Naive thymus-derived CD4-positive, alpha-beta T cell (primary cell): ENCODE data around the gene KIF19. TPM values are rescaled to one million over a fixed set of nuclear protein-coding genes. Genes with fewer than 3 reads are reported as not detected.

Source experiments
- polyA plus RNA-seq, 2 donors: library from polyadenylated mRNA; unstranded; fragments of 300-500 nt; fragmentation: Illumina TruSeq; gene quantifications; one replicate each; pipeline ENCODE4 v1.2.3, GENCODE V29; 2021
- total RNA-seq, 6 experiments: library from RNA in 5 of 6; stranded (reverse) in 5 of 6; gene quantifications; 1 replicate in 5 of 6; 2 replicates in 1 of 6; pipeline ENCODE4 v1.2.3 and lab custom pipeline; 2021 to 2026

The KIF19 gene
- total and polyA plus RNA-seq, 7 experiments from 2014 or later, result 0.34 to 1.2 (median 0.47) TPM; not detected in 3

Other genes starting within 250 kb of the KIF19 start
- gene RPL38, start 122.5 kb upstream of the KIF19 start, total RNA-seq, result 1,000 to 10,000 TPM; 1,097 to 2,553 (median 2,002) TPM
- 1,000 to 10,000 TPM; 1,479 to 2,523 TPM for gene RPL38, start 122.5 kb upstream of the KIF19 start, polyA plus RNA-seq
- 10 to 100 TPM in 2 of 5 experiments, 1 to 10 TPM in 3; 5.5 to 15.8 (median 9.9) TPM for gene TTYH2, start 112.7 kb upstream of the KIF19 start, total RNA-seq
- 1 to 10 TPM; 1.9 to 2.0 TPM for gene TTYH2, start 112.7 kb upstream of the KIF19 start, polyA plus RNA-seq
- 1 to 10 TPM in 2 of 5 experiments, under 1 TPM in 3; 0.74 to 1.8 (median 0.94) TPM for gene DNAI2, start 52.0 kb upstream of the KIF19 start, total RNA-seq
- gene DNAI2, start 52.0 kb upstream of the KIF19 start, polyA plus RNA-seq, result under 1 TPM in 1 of 2 donors, not detected in 1; 0.15 TPM
- not detected for gene BTBD17, start 35.6 kb downstream of the KIF19 start, total RNA-seq
- not detected for gene BTBD17, start 35.6 kb downstream of the KIF19 start, polyA plus RNA-seq
- gene GPR142, start 41.3 kb downstream of the KIF19 start, total RNA-seq, result not detected
- not detected for gene GPR142, start 41.3 kb downstream of the KIF19 start, polyA plus RNA-seq
- gene GPRC5C, start 105.9 kb downstream of the KIF19 start, total RNA-seq, result 1 to 10 TPM in 1 of 5 experiments, under 1 TPM in 2, not detected in 2; 0.13 to 1.9 (median 0.29) TPM
- gene GPRC5C, start 105.9 kb downstream of the KIF19 start, polyA plus RNA-seq, result not detected
- gene CD300A, start 140.4 kb downstream of the KIF19 start, total RNA-seq, result 10 to 100 TPM in 2 of 5 experiments, 1 to 10 TPM in 3; 5.0 to 52.4 (median 6.8) TPM
- gene CD300A, start 140.4 kb downstream of the KIF19 start, polyA plus RNA-seq, result 1 to 10 TPM; 5.8 to 9.5 TPM
- gene CD300LB, start 205.2 kb downstream of the KIF19 start, total RNA-seq, result 10 to 100 TPM in 1 of 5 experiments, 1 to 10 TPM in 1, under 1 TPM in 2, not detected in 1; 0.27 to 23.9 (median 2.0) TPM
- not detected for gene CD300LB, start 205.2 kb downstream of the KIF19 start, polyA plus RNA-seq
- 10 to 100 TPM in 1 of 5 experiments, 1 to 10 TPM in 1, under 1 TPM in 3; 0.22 to 20.5 (median 0.58) TPM for gene CD300C, start 219.9 kb downstream of the KIF19 start, total RNA-seq
- not detected for gene CD300C, start 219.9 kb downstream of the KIF19 start, polyA plus RNA-seq
- gene CD300H, start 241.3 kb downstream of the KIF19 start, total RNA-seq, result 10 to 100 TPM in 1 of 5 experiments, under 1 TPM in 1, not detected in 3; 0.72 to 18.3 TPM
- not detected for gene CD300H, start 241.3 kb downstream of the KIF19 start, polyA plus RNA-seq